ENCODE data around the gene ARMCX5. TPM values are rescaled to one million over a fixed set of nuclear protein-coding genes. Genes with fewer than 3 reads are reported as not detected.

The ARMCX5 gene
- total and polyA plus RNA-seq, 2 donors (not counting 1 experiment from before 2014, with no cell fraction given): 12.4 TPM

DNA sequence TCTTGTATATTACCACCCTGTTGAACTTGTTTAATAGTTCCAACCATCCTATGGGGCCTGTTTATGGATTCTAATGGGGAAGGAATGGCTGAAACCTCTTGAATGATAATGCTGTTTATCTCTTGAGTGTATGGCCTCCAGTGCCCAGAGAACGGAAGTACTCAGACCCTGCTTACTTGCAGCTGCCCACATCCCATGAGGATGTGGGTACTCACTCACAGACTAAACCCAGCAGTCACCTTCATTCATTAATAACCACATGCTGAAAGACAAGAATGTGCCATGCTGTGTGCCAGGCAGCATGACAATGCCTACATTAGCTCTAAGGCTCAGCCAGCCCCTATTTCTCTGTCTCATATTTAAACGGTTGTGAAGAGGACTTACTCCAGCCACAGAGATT, 5.9 kb upstream of the ARMCX5 start:
- peaks cover 4% of the 10 kb centered on the region for H3K27me3 Mint-ChIP-seq
- H3K36me3 ChIP-seq (replicated peaks in 1 of 2; ENCODE audit: control extremely low read depth in 1 of 2, control insufficient read depth in 1 of 2, extremely low read depth in 1 of 2, insufficient read depth in 2 of 2, low read length in 1 of 2): no peaks in the 10 kb centered on the region
- no CpG with 5 or more reads among the region's 2 CpGs for WGBS (ENCODE audit: insufficient coverage)

More for the DNA sequence above, 5.9 kb upstream of the ARMCX5 start:
- Histone ChIP-seq H2AFZ (ENCODE audit: insufficient read depth, low read depth, low read length, poor library complexity, severe bottlenecking) (no peak overlapping the region), H3K4me1 (ENCODE audit: control insufficient read depth in 2 of 2, insufficient read depth in 2 of 2, low read length in 2 of 2) (peaks cover under 1% of the 10 kb centered on the region in 2 donors), H3K4me2 (replicated peaks; ENCODE audit: low read depth, low read length, poor library complexity, severe bottlenecking) (no peak overlapping the region), H3K79me2 (ENCODE audit: control insufficient read depth, insufficient read depth, low read length) (no peaks in the 10 kb centered on the region), H3K27ac (ENCODE audit: low read length in 2 of 2) (no peak overlapping the region), H3K9ac (ENCODE audit: low read length) (no peak overlapping the region), H3K9me3 (ENCODE audit: control extremely low read depth in 1 of 3, control insufficient read depth in 2 of 3, insufficient read depth in 1 of 3, low read length in 2 of 3) (no peaks in the 10 kb centered on the region), H3K27me3 (replicated peaks in 1 of 4; ENCODE audit: control extremely low read depth in 1 of 4, control insufficient read depth in 3 of 4, insufficient read depth in 4 of 4, low read length in 3 of 4) (peaks cover 0 to 11% (median 0%) of the 10 kb centered on the region in 4 experiments), H3K4me3 (ENCODE audit: control extremely low read depth in 1 of 5, extremely low read depth in 1 of 5, insufficient read depth in 1 of 5, low read depth in 2 of 5, low read length in 4 of 5) (no peak overlapping the region), H4K20me1 (ENCODE audit: control insufficient read depth, insufficient read depth, low read length, poor library complexity, severe bottlenecking) (no peaks in the 10 kb centered on the region)
- DNase-seq (no peak), ATAC-seq (ENCODE audit: low read depth) (no peak)
- Mint-ChIP-seq H3K9me3 (ENCODE audit: insufficient read depth) (no peaks in the 10 kb centered on the region), H3K27ac (no peak overlapping the region), H3K4me1 (peaks cover under 1% of the 10 kb centered on the region), H3K4me3 (no peak overlapping the region)
- ChIA-PET CTCF (no interaction called here), POLR2A (no interaction called here)
- intact Hi-C loops (cut with micrococcal nuclease): no loop called here
- no peak for TF ChIP-seq EZH2 (IDR thresholded peaks at IDR 0.05; ENCODE audit: borderline replicate concordance, insufficient read depth, low read depth, low read length, poor library complexity, severe bottlenecking)
- TF ChIP-seq CTCF (IDR thresholded peaks at IDR 0.05): no peak

Measured in B cell (primary cell).